Measurements from ENCODE around the gene SPAST.
"Not testable (repeated sequence)": the region's sequence is repeated elsewhere in the genome, so short reads cannot be mapped to it uniquely, and the experiment has no call there.

Gene SPAST, protein sequence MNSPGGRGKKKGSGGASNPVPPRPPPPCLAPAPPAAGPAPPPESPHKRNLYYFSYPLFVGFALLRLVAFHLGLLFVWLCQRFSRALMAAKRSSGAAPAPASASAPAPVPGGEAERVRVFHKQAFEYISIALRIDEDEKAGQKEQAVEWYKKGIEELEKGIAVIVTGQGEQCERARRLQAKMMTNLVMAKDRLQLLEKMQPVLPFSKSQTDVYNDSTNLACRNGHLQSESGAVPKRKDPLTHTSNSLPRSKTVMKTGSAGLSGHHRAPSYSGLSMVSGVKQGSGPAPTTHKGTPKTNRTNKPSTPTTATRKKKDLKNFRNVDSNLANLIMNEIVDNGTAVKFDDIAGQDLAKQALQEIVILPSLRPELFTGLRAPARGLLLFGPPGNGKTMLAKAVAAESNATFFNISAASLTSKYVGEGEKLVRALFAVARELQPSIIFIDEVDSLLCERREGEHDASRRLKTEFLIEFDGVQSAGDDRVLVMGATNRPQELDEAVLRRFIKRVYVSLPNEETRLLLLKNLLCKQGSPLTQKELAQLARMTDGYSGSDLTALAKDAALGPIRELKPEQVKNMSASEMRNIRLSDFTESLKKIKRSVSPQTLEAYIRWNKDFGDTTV

DNA sequence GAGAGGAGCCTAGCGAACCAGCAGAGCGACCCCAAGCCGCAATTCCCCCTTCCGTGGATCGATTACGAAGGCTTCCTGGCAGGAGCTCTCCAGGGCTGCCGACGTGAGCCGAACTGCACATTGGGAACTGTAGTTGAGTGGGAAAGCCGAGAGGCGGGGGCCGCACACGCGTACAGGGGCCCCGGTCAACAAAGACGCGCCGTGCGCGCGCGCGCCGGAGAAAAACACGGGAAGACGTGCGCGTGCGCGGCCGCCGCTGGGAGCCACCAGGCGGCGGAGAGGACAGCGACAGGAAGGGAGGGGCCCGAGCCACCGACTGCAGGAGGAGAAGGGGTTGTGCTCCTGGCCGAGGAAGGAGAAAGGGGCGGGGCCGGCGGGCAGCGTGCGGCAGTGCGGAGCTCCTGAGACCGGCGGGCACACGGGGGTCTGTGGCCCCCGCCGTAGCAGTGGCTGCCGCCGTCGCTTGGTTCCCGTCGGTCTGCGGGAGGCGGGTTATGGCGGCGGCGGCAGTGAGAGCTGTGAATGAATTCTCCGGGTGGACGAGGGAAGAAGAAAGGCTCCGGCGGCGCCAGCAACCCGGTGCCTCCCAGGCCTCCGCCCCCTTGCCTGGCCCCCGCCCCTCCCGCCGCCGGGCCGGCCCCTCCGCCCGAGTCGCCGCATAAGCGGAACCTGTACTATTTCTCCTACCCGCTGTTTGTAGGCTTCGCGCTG is at the start of gene SPAST:
Gene SPAST, plus strand, starts transcription at position 247 of the 711 bp plus-strand sequence. Its CDS starts 276 bp downstream, at position 523.
- H3K4me3 ChIP-seq (ENCODE audit: low read depth, low read length), result peak within 1 kb of the TSS; percentile 69
- TF ChIP-seq, protein P1, sequence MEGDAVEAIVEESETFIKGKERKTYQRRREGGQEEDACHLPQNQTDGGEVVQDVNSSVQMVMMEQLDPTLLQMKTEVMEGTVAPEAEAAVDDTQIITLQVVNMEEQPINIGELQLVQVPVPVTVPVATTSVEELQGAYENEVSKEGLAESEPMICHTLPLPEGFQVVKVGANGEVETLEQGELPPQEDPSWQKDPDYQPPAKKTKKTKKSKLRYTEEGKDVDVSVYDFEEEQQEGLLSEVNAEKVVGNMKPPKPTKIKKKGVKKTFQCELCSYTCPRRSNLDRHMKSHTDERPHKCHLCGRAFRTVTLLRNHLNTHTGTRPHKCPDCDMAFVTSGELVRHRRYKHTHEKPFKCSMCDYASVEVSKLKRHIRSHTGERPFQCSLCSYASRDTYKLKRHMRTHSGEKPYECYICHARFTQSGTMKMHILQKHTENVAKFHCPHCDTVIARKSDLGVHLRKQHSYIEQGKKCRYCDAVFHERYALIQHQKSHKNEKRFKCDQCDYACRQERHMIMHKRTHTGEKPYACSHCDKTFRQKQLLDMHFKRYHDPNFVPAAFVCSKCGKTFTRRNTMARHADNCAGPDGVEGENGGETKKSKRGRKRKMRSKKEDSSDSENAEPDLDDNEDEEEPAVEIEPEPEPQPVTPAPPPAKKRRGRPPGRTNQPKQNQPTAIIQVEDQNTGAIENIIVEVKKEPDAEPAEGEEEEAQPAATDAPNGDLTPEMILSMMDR (IDR thresholded peaks at IDR 0.05; ENCODE audit: borderline replicate concordance, insufficient read depth, low read depth, low read length), result peak; percentile 49; the same call in 1 of the 2 replicates

- H3K4me3 ChIP-seq (ENCODE audit: low read depth, low read length), result not testable (repeated sequence)
These were observed 44.4 kb upstream of the SPAST start for GRCh38 chr2:32018789-32019482.

- not testable (repeated sequence) for H3K4me3 ChIP-seq (ENCODE audit: low read depth, low read length)
These were observed 29.0 kb upstream of the SPAST start for GRCh38 chr2:32034198-32034887.

DNA sequence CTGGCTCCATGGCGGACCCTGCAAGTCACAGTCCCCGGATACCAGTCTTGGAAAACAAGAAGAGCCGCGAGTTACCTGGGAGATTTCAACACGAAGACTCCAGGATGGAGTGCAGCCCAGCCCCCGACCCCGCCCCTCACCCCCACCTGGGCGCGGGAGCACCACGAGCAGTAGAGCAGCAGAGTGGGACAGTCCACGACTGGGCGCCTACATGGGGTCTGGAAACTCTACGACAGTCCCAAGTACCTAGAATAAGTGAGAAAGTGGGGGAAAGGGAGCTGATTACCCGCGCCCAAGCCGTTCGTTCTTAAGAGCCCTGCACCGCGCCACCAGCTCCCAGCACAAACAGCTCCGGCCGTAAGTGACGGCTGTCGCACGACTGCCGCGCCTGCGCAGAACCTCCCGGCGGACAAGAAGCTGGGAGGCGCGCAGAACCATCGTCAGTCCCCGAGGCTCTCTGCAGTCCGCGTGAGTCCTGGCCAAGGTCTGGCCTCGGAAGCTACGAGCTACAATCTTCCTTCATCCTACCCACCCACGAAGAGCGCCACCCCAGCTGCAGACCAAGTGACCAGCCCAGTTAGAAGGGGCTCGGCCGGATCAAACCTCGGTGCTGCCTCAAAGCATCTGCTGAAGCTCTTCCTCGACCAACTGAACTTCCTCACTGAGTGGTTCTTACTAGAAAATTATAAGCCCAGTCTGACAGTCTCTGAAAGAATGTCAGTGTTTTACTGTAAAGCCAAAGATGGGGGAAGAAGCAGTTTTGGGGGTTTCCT is 23.7 kb upstream of the SPAST start, which contains the start of gene DPY30:
Gene DPY30, minus strand, starts transcription at position 359 of the 773 bp plus-strand sequence. Its CDS starts 349 bp downstream, at position 10.
- H3K4me3 ChIP-seq (ENCODE audit: low read depth, low read length), result peak within 1 kb of the TSS; percentile 64
- TF ChIP-seq, protein P1 (IDR thresholded peaks at IDR 0.05; ENCODE audit: borderline replicate concordance, insufficient read depth, low read depth, low read length), result no peak

DNA sequence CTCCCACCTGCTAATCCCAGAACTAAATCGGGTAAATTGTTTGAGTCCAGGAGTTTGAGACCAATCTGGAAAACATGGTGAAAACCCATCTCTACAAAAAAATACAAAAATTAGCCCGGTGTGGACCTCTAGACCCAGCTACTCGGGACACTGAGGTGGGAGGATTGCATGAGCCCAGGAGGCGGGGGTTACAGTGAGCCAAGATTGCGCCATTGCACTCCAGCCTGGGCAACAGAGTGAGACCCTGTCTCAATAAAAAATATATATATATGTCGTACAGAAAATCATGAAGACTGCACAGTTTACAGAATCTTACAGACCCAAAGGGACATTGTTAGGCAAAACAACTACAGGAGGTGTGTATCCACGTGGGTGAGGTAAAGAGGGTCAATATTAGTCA is 19.8 kb upstream of the SPAST start:
- H3K4me3 ChIP-seq (ENCODE audit: low read depth, low read length), result no peak overlapping the region
- TF ChIP-seq, protein P1 (IDR thresholded peaks at IDR 0.05; ENCODE audit: borderline replicate concordance, insufficient read depth, low read depth, low read length), result no peak

- TF ChIP-seq, protein P1 (IDR thresholded peaks at IDR 0.05; ENCODE audit: borderline replicate concordance, insufficient read depth, low read depth, low read length), result no peak
- H3K4me3 ChIP-seq (ENCODE audit: low read depth, low read length), result no peak overlapping the region
These were observed 11.4 kb upstream of the SPAST start for GRCh38 chr2:32051836-32052439.

GRCh38 chr2:32054583-32054982 is 8.8 kb upstream of the SPAST start:
- H3K4me3 ChIP-seq (ENCODE audit: low read depth, low read length), result not testable (repeated sequence)
